Gastrocnemius medialis (tissue), 4 donors: Measurements from ENCODE around the gene BOLA2B. TPM values are rescaled to one million over a fixed set of nuclear protein-coding genes. Genes with fewer than 3 reads are reported as not detected.
"Not testable (repeated sequence)": the region's sequence is repeated elsewhere in the genome, so short reads cannot be mapped to it uniquely, and the experiment has no call there.

Experiments
- ATAC-seq, 2 donors: fragments of 150-250 bp; one replicate each; pipeline ENCODE4 v1.9.1; 2016
- DNase-seq, 2 donors: peaks; one replicate each; pipeline ENCODE4 v3.0.0-alpha.2; 2019
- H3K27ac ChIP-seq, 4 donors: fragments of 200-600 bp; sonication (generic); 1 replicate in 1 of 4; 2 replicates in 3 of 4; pipeline ENCODE4 v1.5.1; 2016 to 2018; ENCODE audit warnings: mild to moderate bottlenecking in 2 of 4, moderate library complexity in 1 of 4
- H3K27me3 ChIP-seq, 3 donors: fragments of 200-600 bp; sonication (generic) in 2 of 3; 1 replicate in 1 of 3; 2 replicates in 2 of 3; pipeline versions ENCODE4 v1.5.1 to v1.6.0; 2016 to 2019; ENCODE audit warnings: mild to moderate bottlenecking in 1 of 3, moderate library complexity in 1 of 3
- H3K36me3 ChIP-seq, 2 donors: fragments of 200-600 bp; sonication (generic) in 1 of 2; one replicate each; pipeline ENCODE4 v1.5.1; 2017 to 2018
- H3K4me1 ChIP-seq, 2 donors: fragments of 200-600 bp; sonication (generic) in 1 of 2; one replicate each; pipeline ENCODE4 v1.5.1; 2016 to 2017; ENCODE audit warnings: mild to moderate bottlenecking in 2 of 2
- H3K4me3 ChIP-seq, 4 donors: fragments of 200-600 bp; sonication (generic) in 3 of 4; 1 replicate in 1 of 4; 2 replicates in 3 of 4; pipeline ENCODE4 v1.5.1; 2016 to 2019; ENCODE audit warnings: mild to moderate bottlenecking in 2 of 4
- H3K9me3 ChIP-seq, 3 donors: fragments of 200-600 bp; sonication (generic) in 2 of 3; 1 replicate in 1 of 3; 2 replicates in 2 of 3; pipeline ENCODE4 v1.5.1; 2016 to 2019
- in situ Hi-C, 4 donors: fragments of 200-750 bp; cut with MboI; loops; one replicate each; pipeline versions ENCODE4 v1.15.0 to v1.8.0; 2017; ENCODE audit warnings: low sequenced_read_pairs in 4 of 4
- intact Hi-C: fragments of 100-400 bp; cut with DNase I; formaldehyde crosslinking; loops from one replicate; pipeline ENCODE4 v1.15.1; 2023; ENCODE audit warnings: low total_unique reads
- total RNA-seq, 4 donors: library from RNA; depleted of rRNA; stranded (reverse); fragments of >200 nt; gene quantifications; one replicate each; pipeline versions ENCODE4 v1.1.0 to v1.2.3, GENCODE V29; 2016

The BOLA2B gene
- 100 to 1,000 TPM in 3 of 4 donors, 10 to 100 TPM in 1; 96.7 to 228 (median 140) TPM for total RNA-seq

DNA sequence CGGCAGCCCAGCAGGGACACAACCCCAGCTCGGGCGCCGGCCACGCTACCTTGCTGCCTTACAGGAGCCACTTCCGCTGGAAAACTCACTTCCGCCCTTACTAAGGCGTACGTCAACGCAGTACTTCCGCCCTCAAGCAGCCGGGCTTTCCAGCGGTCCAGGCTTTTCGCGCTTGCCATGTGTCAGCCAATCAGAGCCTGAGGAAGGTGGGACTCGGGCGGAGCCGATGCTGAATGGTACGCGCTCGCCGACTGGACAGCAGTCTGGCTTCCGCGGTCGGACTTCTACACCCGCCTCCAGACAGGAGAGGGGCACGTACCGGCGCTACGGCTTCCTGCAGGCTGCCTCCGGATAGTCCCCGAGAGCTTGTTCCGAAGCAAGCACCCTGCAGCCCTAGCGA is at the start of gene BOLA2B, which contains the start of gene SLX1A:
BOLA2B (minus strand) TSS at position 52 of the 400 bp plus-strand sequence. CDS start 71 bp downstream, outside the sequence.
SLX1A (plus strand) TSS at position 261 of the 400 bp plus-strand sequence. CDS start 210 bp downstream, outside the sequence.
- Histone ChIP-seq H3K4me3 (peak within 1 kb of the TSS; percentile 39 to 47 (median 44)), H3K27ac (peak within 1 kb of the TSS in 1 of 4 donors; percentile 54)
- in situ Hi-C loops, intact Hi-C loops, H3K9me3 ChIP-seq, H3K27me3 ChIP-seq, H3K4me1 ChIP-seq, DNase-seq, H3K36me3 ChIP-seq: not testable (repeated sequence)
- peak; percentile 98 for ATAC-seq

DNA sequence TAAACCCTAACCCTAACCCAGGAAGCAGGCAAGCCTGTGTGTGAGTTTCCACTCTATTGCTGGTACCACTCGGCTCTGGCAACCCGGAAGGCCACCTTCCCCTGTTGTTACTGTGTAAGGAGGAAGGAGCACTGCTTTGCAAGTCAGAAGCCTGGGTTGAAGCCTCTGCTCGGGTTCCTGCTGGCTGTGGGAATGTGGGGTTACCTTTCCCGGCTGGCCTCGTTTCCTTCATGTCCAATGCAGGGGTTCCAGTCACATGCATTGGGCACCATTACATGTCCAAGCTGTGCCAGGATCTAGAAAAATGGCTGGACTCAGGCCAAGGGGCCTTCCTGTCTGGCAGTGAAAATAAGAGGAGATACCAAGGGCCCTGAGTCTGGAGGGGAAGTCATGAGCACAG is 23.6 kb upstream of the BOLA2B start:
- H3K36me3 ChIP-seq, H3K4me1 ChIP-seq, ATAC-seq, H3K27me3 ChIP-seq, H3K9me3 ChIP-seq, H3K4me3 ChIP-seq, H3K27ac ChIP-seq, in situ Hi-C loops, intact Hi-C loops: not testable (repeated sequence)
- DNase-seq = peak in 1 of 2 donors; percentile 1

DNA sequence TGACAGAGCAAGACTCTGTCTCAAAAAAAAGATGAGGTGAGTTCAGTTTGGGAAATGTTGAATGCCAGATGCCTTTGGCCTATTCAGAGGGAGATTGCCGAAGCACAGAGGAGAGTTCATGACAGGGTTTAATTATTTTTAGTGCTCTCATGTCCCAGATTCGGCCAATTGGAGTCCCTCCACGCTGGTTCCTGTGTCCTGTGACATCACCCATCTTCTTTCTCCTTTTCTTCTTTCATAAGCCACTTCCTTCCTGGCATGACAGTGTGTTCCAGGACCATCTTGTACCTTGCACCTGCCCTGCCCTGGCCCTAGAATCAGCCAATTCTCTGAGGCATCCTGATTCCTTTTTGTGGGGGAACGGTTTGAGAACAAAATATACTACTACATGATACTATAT is 17.9 kb upstream of the BOLA2B start:
- ATAC-seq = peak; percentile 90 to 92
- in situ Hi-C loops, intact Hi-C loops: not testable (repeated sequence)

DNA sequence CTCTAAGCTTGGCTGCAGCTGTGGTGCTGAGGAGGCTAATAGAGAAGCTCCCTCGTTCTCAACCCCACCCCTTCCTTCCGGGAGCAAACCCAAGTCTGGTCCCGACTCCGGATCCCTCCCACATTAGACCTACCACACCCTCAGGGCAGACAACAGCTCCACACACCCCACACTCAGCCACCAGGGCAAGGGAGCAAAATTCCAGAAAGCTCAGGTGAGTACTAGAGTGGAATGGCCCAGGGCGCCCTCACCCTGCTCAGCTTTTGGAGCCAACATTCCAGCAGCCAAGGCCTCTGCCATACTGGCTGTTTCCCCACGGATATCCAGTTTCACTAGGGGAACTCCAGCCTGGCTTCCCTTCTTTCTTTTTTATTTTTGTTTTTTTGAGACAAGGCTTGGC is 15.6 kb upstream of the BOLA2B start:
- peak overlapping the region in 1 of 4 donors; percentile 56 for H3K27ac ChIP-seq
- H3K4me3 ChIP-seq, H3K9me3 ChIP-seq, H3K4me1 ChIP-seq, in situ Hi-C loops, H3K36me3 ChIP-seq, H3K27me3 ChIP-seq, intact Hi-C loops: not testable (repeated sequence)
- DNase-seq = peak in 1 of 2 donors; percentile 53
- ATAC-seq = peak; percentile 42 to 57

More for the DNA sequence above, 17.9 kb upstream of the BOLA2B start:
- not testable (repeated sequence) for H3K36me3 ChIP-seq, H3K4me1 ChIP-seq, H3K27me3 ChIP-seq, DNase-seq, H3K27ac ChIP-seq, H3K4me3 ChIP-seq, H3K9me3 ChIP-seq

- DNase-seq = peak in 1 of 2 donors; percentile 10
- ATAC-seq, intact Hi-C loops, in situ Hi-C loops, H3K4me3 ChIP-seq, H3K36me3 ChIP-seq, H3K27ac ChIP-seq, H3K27me3 ChIP-seq, H3K4me1 ChIP-seq, H3K9me3 ChIP-seq: not testable (repeated sequence)
Observed at GRCh38 chr16:30207063-30207704, 13.7 kb upstream of the BOLA2B start.

GRCh38 chr16:30206252-30206651 is 12.8 kb upstream of the BOLA2B start:
- H3K27me3 ChIP-seq, H3K9me3 ChIP-seq, H3K4me1 ChIP-seq, H3K27ac ChIP-seq, ATAC-seq, in situ Hi-C loops, DNase-seq, intact Hi-C loops, H3K36me3 ChIP-seq: not testable (repeated sequence)
- H3K4me3 ChIP-seq = peak overlapping the region in 3 of 4 donors; percentile 50 to 56 (median 51)

- DNase-seq (peak; percentile 1 to 12), ATAC-seq (peak; percentile 25 to 26)
- H3K9me3 ChIP-seq, H3K4me1 ChIP-seq, in situ Hi-C loops, H3K27me3 ChIP-seq, H3K36me3 ChIP-seq, H3K27ac ChIP-seq, intact Hi-C loops: not testable (repeated sequence)
- H3K4me3 ChIP-seq = peak overlapping the region in 3 of 4 donors; percentile 50 to 56 (median 51)
Observed at GRCh38 chr16:30205541-30206236, 12.2 kb upstream of the BOLA2B start.

GRCh38 chr16:30199608-30200343 is 6.3 kb upstream of the BOLA2B start:
- H3K36me3 ChIP-seq, in situ Hi-C loops, H3K4me1 ChIP-seq, H3K4me3 ChIP-seq, H3K9me3 ChIP-seq, H3K27me3 ChIP-seq, intact Hi-C loops, H3K27ac ChIP-seq, DNase-seq: not testable (repeated sequence)
- peak; percentile 54 to 68 for ATAC-seq

DNA sequence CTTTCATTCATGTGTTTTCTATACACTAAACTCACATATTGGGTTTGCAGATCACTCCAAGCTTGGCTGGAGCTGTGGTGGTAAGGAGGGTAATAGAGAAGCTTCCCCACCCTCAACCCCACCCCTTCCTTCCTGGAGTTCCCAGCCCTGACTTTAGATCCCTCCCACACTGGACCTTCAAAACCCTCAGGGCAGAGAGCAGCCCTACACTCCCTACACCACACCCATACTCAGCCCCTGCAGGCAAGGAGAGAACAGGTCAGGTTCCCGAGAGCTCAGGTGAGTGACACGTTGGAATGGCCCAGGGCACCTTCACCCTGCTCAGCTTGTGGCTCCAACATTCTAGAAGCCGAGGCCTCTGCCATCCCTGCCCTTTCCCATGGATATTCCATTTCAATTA is 5.6 kb upstream of the BOLA2B start, which contains the start of gene SULT1A3:
SULT1A3 (plus strand) TSS at position 207 of the 400 bp plus-strand sequence. CDS start 1,474 bp downstream, outside the sequence.
- H3K36me3 ChIP-seq, H3K4me3 ChIP-seq, H3K27ac ChIP-seq, H3K9me3 ChIP-seq, H3K27me3 ChIP-seq, intact Hi-C loops, DNase-seq, in situ Hi-C loops, H3K4me1 ChIP-seq: not testable (repeated sequence)
- ATAC-seq = peak; percentile 24 to 34

DNA sequence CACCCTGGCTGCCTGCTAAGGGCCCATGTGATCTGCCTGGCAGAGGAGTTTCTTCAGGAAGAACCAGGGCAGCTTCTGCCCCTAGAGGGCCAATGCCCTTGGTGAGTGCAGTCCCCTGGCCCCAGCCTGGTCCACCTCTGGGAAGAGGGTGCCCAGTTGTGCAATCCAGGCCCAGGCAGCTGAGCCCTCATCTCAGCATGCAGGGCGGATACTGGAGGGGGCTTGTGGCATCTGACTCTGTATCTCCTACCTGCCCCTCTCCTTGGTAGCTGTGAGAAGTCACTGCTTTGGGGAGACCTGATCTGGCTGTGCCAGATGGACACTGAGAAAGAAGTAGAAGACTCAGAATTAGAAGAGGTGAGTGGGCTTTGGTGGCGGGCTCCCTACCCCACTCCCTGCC is 3.5 kb upstream of the BOLA2B start:
- intact Hi-C loops, H3K4me3 ChIP-seq, ATAC-seq, H3K27me3 ChIP-seq, H3K36me3 ChIP-seq, in situ Hi-C loops, H3K27ac ChIP-seq, H3K9me3 ChIP-seq, H3K4me1 ChIP-seq: not testable (repeated sequence)
- peak in 1 of 2 donors; percentile 2 for DNase-seq

- Histone ChIP-seq H3K27ac (peak overlapping the region in 1 of 4 donors; percentile 54), H3K4me3 (peak overlapping the region; percentile 39 to 47 (median 44))
- H3K9me3 ChIP-seq, H3K4me1 ChIP-seq, in situ Hi-C loops, H3K36me3 ChIP-seq, DNase-seq, H3K27me3 ChIP-seq, intact Hi-C loops: not testable (repeated sequence)
- peak; percentile 41 to 48 for ATAC-seq
Observed at GRCh38 chr16:30194172-30194925, 883 bp upstream of the BOLA2B start.
